ENCODE results near the gene EVI5. TPM values are rescaled to one million over a fixed set of nuclear protein-coding genes. Genes with fewer than 3 reads are reported as not detected.

The EVI5 gene
- total and polyA plus RNA-seq, 11 donors, result 3.5 to 34.6 (median 23.5) TPM

DNA sequence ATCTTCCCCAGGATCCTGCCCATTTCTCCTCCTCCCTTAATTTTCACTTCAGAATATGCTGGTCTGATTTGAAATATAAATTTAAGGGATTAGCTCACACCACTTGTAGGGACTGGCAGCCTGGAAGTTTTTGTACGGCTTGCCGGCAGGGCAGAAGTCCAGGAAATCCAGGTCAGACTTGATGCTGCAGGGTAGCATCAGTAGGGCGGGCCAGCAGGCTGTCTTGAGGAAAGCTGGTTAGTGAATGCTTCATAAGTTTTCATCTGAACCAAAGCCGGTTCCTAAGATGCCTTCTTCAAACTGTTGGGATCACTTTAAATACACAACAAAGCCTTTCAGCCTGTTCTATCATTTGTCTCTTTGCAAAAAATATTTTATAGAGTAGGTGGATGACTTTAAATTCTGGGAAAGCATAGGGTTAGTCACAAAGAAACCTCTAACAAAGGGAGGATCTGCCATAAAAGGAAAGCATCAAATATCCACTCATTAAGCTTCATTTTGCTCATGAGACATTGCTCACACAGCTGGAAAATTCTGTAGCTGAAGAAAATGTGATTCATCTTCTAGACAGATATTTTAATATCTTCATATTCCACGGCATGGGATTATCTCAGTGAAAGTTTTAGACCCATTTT is 207.5 kb downstream of the EVI5 start:
- peak in 3 of 4 donors; percentile 57 to 74 (median 63) for ATAC-seq
- Histone ChIP-seq H3K4me1 (peaks cover 0 to 7% (median 2%) of the 10 kb centered on the region in 12 donors), H3K36me3 (peaks cover 0 to 16% (median 0%) of the 10 kb centered on the region in 9 donors), H3K27ac (peak overlapping the region in 2 of 12 donors; percentile 1 to 21), H3K9me3 (no peaks in the 10 kb centered on the region), H3K4me3 (no peak overlapping the region), H3K27me3 (no peaks in the 10 kb centered on the region)
- no peak for TF ChIP-seq POLR2A (IDR thresholded peaks at IDR 0.05)
- TF ChIP-seq, protein P1, sequence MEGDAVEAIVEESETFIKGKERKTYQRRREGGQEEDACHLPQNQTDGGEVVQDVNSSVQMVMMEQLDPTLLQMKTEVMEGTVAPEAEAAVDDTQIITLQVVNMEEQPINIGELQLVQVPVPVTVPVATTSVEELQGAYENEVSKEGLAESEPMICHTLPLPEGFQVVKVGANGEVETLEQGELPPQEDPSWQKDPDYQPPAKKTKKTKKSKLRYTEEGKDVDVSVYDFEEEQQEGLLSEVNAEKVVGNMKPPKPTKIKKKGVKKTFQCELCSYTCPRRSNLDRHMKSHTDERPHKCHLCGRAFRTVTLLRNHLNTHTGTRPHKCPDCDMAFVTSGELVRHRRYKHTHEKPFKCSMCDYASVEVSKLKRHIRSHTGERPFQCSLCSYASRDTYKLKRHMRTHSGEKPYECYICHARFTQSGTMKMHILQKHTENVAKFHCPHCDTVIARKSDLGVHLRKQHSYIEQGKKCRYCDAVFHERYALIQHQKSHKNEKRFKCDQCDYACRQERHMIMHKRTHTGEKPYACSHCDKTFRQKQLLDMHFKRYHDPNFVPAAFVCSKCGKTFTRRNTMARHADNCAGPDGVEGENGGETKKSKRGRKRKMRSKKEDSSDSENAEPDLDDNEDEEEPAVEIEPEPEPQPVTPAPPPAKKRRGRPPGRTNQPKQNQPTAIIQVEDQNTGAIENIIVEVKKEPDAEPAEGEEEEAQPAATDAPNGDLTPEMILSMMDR (IDR thresholded peaks at IDR 0.05), result no peak
- intact Hi-C loops (cut with DNase I), result no loop called here
- 51 to 73% (median 59%) methylated on average over 5 of the region's 5 CpGs for WGBS, 4 donors
- DNase-seq, result peak; percentile 26 to 62 (median 41)

GRCh38 chr1:92575123-92575522 is 209.8 kb downstream of the EVI5 start:
- peaks cover 0 to 7% (median 2%) of the 10 kb centered on the region in 12 donors for H3K4me1 ChIP-seq
- whole genome bisulfite sequencing, 4 donors, result 92 to 98% (median 96%) methylated on average over 3 of the region's 3 CpGs
- H3K36me3 ChIP-seq, result peaks cover 0 to 12% (median 0%) of the 10 kb centered on the region in 9 donors
- TF ChIP-seq, protein P1 (IDR thresholded peaks at IDR 0.05), result no peak
- no peak for TF ChIP-seq POLR2A (IDR thresholded peaks at IDR 0.05)
- H3K9me3 ChIP-seq, result no peaks in the 10 kb centered on the region
- H3K27ac ChIP-seq, result no peak overlapping the region
- no peak overlapping the region for H3K4me3 ChIP-seq
- intact Hi-C loops (cut with DNase I), result no loop called here
- DNase-seq, result no peak
- no peaks in the 10 kb centered on the region for H3K27me3 ChIP-seq
- no peak for ATAC-seq

GRCh38 chr1:92572520-92572919 is 212.4 kb downstream of the EVI5 start:
- ATAC-seq, result no peak
- no peak for TF ChIP-seq POLR2A (IDR thresholded peaks at IDR 0.05)
- TF ChIP-seq, protein P1 (IDR thresholded peaks at IDR 0.05), result no peak
- Histone ChIP-seq H3K27me3 (no peaks in the 10 kb centered on the region), H3K4me1 (peaks cover 0 to 7% (median 2%) of the 10 kb centered on the region in 12 donors), H3K4me3 (no peak overlapping the region), H3K36me3 (peaks cover 0 to 22% (median 0%) of the 10 kb centered on the region in 9 donors), H3K27ac (no peak overlapping the region), H3K9me3 (no peaks in the 10 kb centered on the region)
- WGBS, 4 donors, result 48 to 76% (median 49%) methylated on average over 2 of the region's 2 CpGs
- intact Hi-C loops (cut with DNase I), result no loop called here
- DNase-seq, result no peak

DNA sequence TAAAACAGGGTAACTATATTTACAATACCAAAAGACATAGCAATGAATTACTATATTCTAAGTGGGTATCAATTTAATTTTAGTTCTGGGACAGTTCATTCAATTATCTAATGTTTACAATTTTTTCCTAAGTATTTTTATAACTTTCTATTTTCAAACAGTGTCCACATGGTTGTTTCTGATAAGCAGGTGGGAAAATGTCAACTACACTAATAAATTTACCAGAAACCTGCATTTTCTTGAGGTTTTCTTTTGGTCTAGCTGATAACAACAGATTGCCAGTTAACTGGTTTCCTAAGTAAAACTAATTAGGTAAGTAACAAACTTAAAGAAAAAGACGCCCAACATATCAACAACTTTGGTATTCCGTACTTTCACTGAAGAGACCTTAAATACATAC is 213.3 kb downstream of the EVI5 start:
- no peaks in the 10 kb centered on the region for H3K27me3 ChIP-seq
- intact Hi-C loops (cut with DNase I), result no loop called here
- no peaks in the 10 kb centered on the region for H3K4me1 ChIP-seq
- H3K27ac ChIP-seq, result no peak overlapping the region
- DNase-seq, result no peak
- 96 to 99% (median 97%) methylated on average over 2 of the region's 2 CpGs for WGBS, 4 donors
- TF ChIP-seq, protein P1 (IDR thresholded peaks at IDR 0.05), result no peak
- TF ChIP-seq POLR2A (IDR thresholded peaks at IDR 0.05), result no peak
- no peak for ATAC-seq
- H3K36me3 ChIP-seq, result peaks cover 0 to 22% (median 0%) of the 10 kb centered on the region in 9 donors
- H3K4me3 ChIP-seq, result no peak overlapping the region
- no peaks in the 10 kb centered on the region for H3K9me3 ChIP-seq
